Breast epithelium (tissue), 3 donors: Measurements from ENCODE around the gene KCNK4.

Experiments used
- POLR2A ChIP-seq: fragments of 450-650 bp; IDR thresholded peaks from one replicate; pipeline ENCODE4 v1.6.1; 2016; ENCODE audit warnings: antibody characterized with exemption, mild to moderate bottlenecking, moderate library complexity
- TF ChIP-seq, protein P1 (sequence below), 3 donors: fragments of 450-650 bp; IDR thresholded peaks; one replicate each; pipeline ENCODE4 v1.5.1; 2016 to 2017; ENCODE audit warnings: antibody characterized with exemption in 3 of 3, mild to moderate bottlenecking in 3 of 3, moderate library complexity in 3 of 3

DNA sequence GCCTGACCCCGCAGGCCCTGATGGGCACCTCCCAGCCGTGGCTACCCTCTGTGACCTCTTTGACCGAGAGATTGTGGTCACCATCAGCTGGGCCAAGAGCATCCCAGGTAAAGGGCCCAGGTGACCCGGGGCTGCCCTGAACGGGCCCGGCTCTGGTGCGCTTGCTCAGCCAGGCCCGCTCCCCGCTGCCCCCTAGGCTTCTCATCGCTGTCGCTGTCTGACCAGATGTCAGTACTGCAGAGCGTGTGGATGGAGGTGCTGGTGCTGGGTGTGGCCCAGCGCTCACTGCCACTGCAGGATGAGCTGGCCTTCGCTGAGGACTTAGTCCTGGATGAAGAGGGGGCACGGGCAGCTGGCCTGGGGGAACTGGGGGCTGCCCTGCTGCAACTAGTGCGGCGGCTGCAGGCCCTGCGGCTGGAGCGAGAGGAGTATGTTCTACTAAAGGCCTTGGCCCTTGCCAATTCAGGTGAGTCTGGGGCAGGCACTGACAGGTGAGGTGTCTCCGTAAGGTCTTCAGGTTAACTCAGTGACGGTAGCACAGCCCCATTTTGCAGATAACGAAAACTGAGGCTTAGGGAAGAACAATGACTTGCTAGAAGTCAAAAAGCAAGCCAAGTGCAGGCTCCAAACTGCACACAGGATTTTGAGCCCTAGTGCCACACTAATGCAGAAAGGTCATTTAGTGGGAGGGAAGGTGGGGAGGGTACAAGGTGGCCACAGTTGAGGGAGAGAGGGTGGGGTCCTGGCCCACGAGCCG, 23.9 kb downstream of the KCNK4 start:
- TF ChIP-seq, protein P1, sequence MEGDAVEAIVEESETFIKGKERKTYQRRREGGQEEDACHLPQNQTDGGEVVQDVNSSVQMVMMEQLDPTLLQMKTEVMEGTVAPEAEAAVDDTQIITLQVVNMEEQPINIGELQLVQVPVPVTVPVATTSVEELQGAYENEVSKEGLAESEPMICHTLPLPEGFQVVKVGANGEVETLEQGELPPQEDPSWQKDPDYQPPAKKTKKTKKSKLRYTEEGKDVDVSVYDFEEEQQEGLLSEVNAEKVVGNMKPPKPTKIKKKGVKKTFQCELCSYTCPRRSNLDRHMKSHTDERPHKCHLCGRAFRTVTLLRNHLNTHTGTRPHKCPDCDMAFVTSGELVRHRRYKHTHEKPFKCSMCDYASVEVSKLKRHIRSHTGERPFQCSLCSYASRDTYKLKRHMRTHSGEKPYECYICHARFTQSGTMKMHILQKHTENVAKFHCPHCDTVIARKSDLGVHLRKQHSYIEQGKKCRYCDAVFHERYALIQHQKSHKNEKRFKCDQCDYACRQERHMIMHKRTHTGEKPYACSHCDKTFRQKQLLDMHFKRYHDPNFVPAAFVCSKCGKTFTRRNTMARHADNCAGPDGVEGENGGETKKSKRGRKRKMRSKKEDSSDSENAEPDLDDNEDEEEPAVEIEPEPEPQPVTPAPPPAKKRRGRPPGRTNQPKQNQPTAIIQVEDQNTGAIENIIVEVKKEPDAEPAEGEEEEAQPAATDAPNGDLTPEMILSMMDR (IDR thresholded peaks at IDR 0.05) = no peak
- no peak for TF ChIP-seq POLR2A
